ENCODE results near the gene RAB4A.

DNA sequence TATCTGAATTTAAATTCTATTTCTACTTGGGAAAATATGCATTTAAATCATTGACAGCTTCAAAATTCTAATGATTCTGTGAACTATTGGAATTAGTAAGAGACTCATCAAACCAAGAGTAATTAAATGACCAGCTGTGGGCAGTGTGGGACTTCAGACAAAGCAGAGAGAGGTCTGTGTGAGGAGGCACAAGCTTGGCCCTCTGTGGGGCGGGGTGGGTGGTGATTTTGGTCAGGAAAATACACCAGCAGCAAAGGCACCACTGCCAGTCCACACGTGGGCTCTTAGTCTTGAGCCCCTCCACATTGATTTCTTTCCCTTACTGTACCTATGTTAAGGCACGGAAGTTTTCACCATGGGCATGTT lies 39.2 kb upstream of the RAB4A start:
- TF ChIP-seq POLR2A (IDR thresholded peaks at IDR 0.05; ENCODE audit: extremely low read depth, insufficient read length) (no peak), MAX (IDR thresholded peaks at IDR 0.05; ENCODE audit: low read depth, low read length) (no peak), MYC (IDR thresholded peaks at IDR 0.05; ENCODE audit: low read depth, low read length) (no peak)
- TF ChIP-seq, protein P1, sequence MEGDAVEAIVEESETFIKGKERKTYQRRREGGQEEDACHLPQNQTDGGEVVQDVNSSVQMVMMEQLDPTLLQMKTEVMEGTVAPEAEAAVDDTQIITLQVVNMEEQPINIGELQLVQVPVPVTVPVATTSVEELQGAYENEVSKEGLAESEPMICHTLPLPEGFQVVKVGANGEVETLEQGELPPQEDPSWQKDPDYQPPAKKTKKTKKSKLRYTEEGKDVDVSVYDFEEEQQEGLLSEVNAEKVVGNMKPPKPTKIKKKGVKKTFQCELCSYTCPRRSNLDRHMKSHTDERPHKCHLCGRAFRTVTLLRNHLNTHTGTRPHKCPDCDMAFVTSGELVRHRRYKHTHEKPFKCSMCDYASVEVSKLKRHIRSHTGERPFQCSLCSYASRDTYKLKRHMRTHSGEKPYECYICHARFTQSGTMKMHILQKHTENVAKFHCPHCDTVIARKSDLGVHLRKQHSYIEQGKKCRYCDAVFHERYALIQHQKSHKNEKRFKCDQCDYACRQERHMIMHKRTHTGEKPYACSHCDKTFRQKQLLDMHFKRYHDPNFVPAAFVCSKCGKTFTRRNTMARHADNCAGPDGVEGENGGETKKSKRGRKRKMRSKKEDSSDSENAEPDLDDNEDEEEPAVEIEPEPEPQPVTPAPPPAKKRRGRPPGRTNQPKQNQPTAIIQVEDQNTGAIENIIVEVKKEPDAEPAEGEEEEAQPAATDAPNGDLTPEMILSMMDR (IDR thresholded peaks at IDR 0.05; ENCODE audit: low read depth, low read length): no peak
